GM12878 (cell line): ENCODE results near the gene MAVS.

ENCODE experiments used
- CREB1 ChIP-seq: IDR thresholded peaks from 2 replicates; pipeline ENCODE4 v1.6.1; 2012; ENCODE audit warnings: low read depth, mild to moderate bottlenecking, inconsistent platforms
- ELK1 ChIP-seq: IDR thresholded peaks from 2 replicates; pipeline ENCODE4 v1.6.1; 2012; ENCODE audit warnings: low read depth, low read length, improper control_type of control experiment

DNA sequence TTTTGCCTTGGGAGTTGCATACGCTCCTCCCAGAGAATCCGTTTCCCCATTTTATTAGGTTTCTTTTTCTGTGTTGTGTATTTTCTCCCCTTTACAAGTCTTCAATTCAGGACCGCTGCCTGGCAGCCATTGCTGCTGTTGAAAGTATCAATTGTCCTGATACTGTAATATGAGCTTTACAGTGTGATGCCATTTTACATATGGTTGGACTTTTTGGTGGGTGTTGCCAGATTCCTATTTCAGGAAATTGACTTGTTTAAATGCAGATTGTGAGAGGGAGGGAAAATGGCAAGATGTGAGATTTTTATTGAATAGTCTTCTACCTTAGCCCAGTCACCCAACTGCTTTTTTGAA is 43.7 kb downstream of the MAVS start:
- TF ChIP-seq CREB1 (no peak), ELK1 (no peak)
